Body of pancreas (tissue), 4 donors: ENCODE measurements around the gene SEC14L1. TPM values are rescaled to one million over a fixed set of nuclear protein-coding genes. Genes with fewer than 3 reads are reported as not detected.

Experiments
- ATAC-seq: fragments of 150-250 bp; one replicate; pipeline ENCODE4 v1.9.1; 2016
- DNase-seq, 4 donors: peaks; one replicate each; pipeline ENCODE4 v3.0.0-alpha.2; 2019
- H3K27ac ChIP-seq, 4 donors: fragments of 200-600 bp; sonication (generic); 1 replicate in 3 of 4; 2 replicates in 1 of 4; pipeline versions ENCODE4 v1.5.1 to v1.6.1; 2016 to 2019; ENCODE audit warnings: mild to moderate bottlenecking in 1 of 4, mixed read lengths in 1 of 4, moderate library complexity in 1 of 4
- H3K27me3 ChIP-seq, 2 donors: fragments of 200-600 bp; sonication (generic); one replicate each; pipeline ENCODE4 v1.6.0; 2016; ENCODE audit warnings: mild to moderate bottlenecking in 1 of 2
- H3K36me3 ChIP-seq, 2 donors: fragments of 200-600 bp; sonication (generic); replicated peaks in 1 of 2; 2 replicates each; pipeline ENCODE4 v1.5.1; 2016; ENCODE audit warnings: low read depth in 2 of 2; ENCODE audit not compliant: insufficient read depth in 1 of 2
- H3K4me1 ChIP-seq: fragments of 200-600 bp; sonication (generic); one replicate; pipeline ENCODE4 v1.6.0; 2016
- H3K4me3 ChIP-seq, 2 donors: fragments of 200-600 bp; sonication (generic); 1 replicate in 1 of 2; 2 replicates in 1 of 2; pipeline ENCODE4 v1.5.1; 2016 to 2019
- H3K9me3 ChIP-seq, 3 donors: fragments of 200-600 bp; sonication (generic); 1 replicate in 2 of 3; 2 replicates in 1 of 3; pipeline ENCODE4 v1.5.1; 2016
- POLR2A ChIP-seq, 3 donors: fragments of 450-650 bp; IDR thresholded peaks; one replicate each; pipeline ENCODE4 v1.6.1; 2016; ENCODE audit warnings: antibody characterized with exemption in 3 of 3, mild to moderate bottlenecking in 2 of 3
- WGBS, 2 donors: methylation state at CpG; one replicate each; pipeline ENCODE4 v1.1.5; 2017; 5-methylcytosine and 5-hydroxymethylcytosine counted together
- intact Hi-C: fragments of 100-400 bp; cut with DNase I; formaldehyde crosslinking; loops from one replicate; pipeline ENCODE4 v1.15.1; 2023
- total RNA-seq, 2 donors: library from RNA; depleted of rRNA; stranded (reverse); fragments of >200 nt; gene quantifications; one replicate each; pipeline ENCODE4 v1.1.0, GENCODE V29; 2016
- TF ChIP-seq, protein P1 (sequence below), 7 experiments: fragments of 450-650 bp in 4 of 7; fragments of 200-600 bp in 3 of 7; sonication (generic) in 3 of 7; IDR thresholded peaks; one replicate each; pipeline ENCODE4 v1.5.1; 2016 to 2019; ENCODE audit warnings: antibody characterized with exemption in 7 of 7

SEC14L1 gene
- total RNA-seq, 2 donors from 2014 or later: 22.1 to 36.8 TPM

DNA sequence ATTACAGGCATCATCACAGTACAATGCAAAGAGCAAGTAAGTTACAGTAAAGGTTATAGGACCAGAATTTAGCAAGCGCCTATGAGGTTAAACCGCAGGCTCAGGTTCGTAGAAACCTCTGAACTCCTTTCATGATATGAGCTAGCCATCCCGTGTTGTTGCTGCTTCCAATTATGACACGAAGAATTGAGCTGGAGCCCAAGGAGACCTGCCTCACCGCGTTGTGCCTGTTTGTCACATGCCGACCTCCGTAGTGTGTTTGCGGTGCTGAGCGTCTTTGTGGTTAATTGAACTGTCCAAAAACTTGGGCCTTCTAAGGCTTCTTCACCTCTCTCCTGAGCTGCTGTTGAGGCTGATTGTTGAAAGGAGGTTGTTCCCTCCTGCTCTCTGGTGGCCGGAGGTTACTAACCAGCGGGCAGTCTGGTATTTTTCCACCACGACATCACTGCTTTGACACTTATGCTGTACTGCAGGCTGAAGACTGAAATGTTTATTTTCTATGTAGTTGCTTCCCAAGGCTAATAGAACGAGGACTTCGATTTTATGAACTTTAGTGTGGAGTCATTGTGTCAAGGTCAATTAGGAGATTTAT lies 67.5 kb downstream of the SEC14L1 start:
- Histone ChIP-seq H3K4me3 (no peak overlapping the region), H3K36me3 (peaks cover 0 to 42% of the 10 kb centered on the region in 2 donors), H3K27me3 (no peaks in the 10 kb centered on the region), H3K27ac (peak overlapping the region in 3 of 4 donors; percentile 20 to 59 (median 48)), H3K9me3 (no peaks in the 10 kb centered on the region), H3K4me1 (peaks cover 5% of the 10 kb centered on the region)
- DNase-seq (peak; percentile 41 to 81 (median 78)), ATAC-seq (peak; percentile 77)
- intact Hi-C loops: no loop called here
- WGBS, 2 donors: 46 to 59% methylated on average over 16 of the region's 16 CpGs
- TF ChIP-seq POLR2A (IDR thresholded peaks at IDR 0.05): no peak
- TF ChIP-seq, protein P1, sequence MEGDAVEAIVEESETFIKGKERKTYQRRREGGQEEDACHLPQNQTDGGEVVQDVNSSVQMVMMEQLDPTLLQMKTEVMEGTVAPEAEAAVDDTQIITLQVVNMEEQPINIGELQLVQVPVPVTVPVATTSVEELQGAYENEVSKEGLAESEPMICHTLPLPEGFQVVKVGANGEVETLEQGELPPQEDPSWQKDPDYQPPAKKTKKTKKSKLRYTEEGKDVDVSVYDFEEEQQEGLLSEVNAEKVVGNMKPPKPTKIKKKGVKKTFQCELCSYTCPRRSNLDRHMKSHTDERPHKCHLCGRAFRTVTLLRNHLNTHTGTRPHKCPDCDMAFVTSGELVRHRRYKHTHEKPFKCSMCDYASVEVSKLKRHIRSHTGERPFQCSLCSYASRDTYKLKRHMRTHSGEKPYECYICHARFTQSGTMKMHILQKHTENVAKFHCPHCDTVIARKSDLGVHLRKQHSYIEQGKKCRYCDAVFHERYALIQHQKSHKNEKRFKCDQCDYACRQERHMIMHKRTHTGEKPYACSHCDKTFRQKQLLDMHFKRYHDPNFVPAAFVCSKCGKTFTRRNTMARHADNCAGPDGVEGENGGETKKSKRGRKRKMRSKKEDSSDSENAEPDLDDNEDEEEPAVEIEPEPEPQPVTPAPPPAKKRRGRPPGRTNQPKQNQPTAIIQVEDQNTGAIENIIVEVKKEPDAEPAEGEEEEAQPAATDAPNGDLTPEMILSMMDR (IDR thresholded peaks at IDR 0.05): peak in 6 of 7 experiments; percentile 8 to 73 (median 54)

- H3K4me3 ChIP-seq: no peak overlapping the region
- DNase-seq (no peak), ATAC-seq (no peak)
- intact Hi-C loops: no loop called here
- H3K4me1 ChIP-seq: peaks cover 5% of the 10 kb centered on the region
- H3K27ac ChIP-seq: peak overlapping the region; percentile 7 to 59 (median 34)
- no peaks in the 10 kb centered on the region for H3K27me3 ChIP-seq
- H3K9me3 ChIP-seq: no peaks in the 10 kb centered on the region
- TF ChIP-seq, protein P1 (IDR thresholded peaks at IDR 0.05): no peak
- TF ChIP-seq POLR2A (IDR thresholded peaks at IDR 0.05): no peak
- WGBS, 2 donors: 74% methylated on average over 3 of the region's 3 CpGs
- H3K36me3 ChIP-seq: peaks cover 0 to 45% of the 10 kb centered on the region in 2 donors
Measured at GRCh38 chr17:77208856-77209255, 68.1 kb downstream of the SEC14L1 start.

GRCh38 chr17:77209330-77209748 lies 68.6 kb downstream of the SEC14L1 start:
- 75 to 82% methylated on average over 11 to 13 of the region's 13 CpGs for WGBS, 2 donors
- intact Hi-C loops: no loop called here
- no peak for ATAC-seq
- Histone ChIP-seq H3K36me3 (peaks cover 0 to 47% of the 10 kb centered on the region in 2 donors), H3K27me3 (no peaks in the 10 kb centered on the region), H3K4me3 (no peak overlapping the region), H3K4me1 (peaks cover 5% of the 10 kb centered on the region), H3K27ac (peak overlapping the region; percentile 7 to 59 (median 34)), H3K9me3 (no peaks in the 10 kb centered on the region)
- DNase-seq: no peak
- TF ChIP-seq POLR2A (IDR thresholded peaks at IDR 0.05): no peak
- TF ChIP-seq, protein P1 (IDR thresholded peaks at IDR 0.05): no peak

- intact Hi-C loops: no loop called here
- H3K27me3 ChIP-seq: no peaks in the 10 kb centered on the region
- no peak overlapping the region for H3K4me3 ChIP-seq
- TF ChIP-seq, protein P1 (IDR thresholded peaks at IDR 0.05): no peak
- TF ChIP-seq POLR2A (IDR thresholded peaks at IDR 0.05): no peak
- WGBS, 2 donors: 80 to 97% methylated on average over 3 to 7 of the region's 7 CpGs
- H3K9me3 ChIP-seq: no peaks in the 10 kb centered on the region
- DNase-seq: no peak
- H3K4me1 ChIP-seq: peaks cover 5% of the 10 kb centered on the region
- no peak overlapping the region for H3K27ac ChIP-seq
- ATAC-seq: no peak
- H3K36me3 ChIP-seq: peaks cover 0 to 44% of the 10 kb centered on the region in 2 donors
Measured at GRCh38 chr17:77210331-77210730, 69.6 kb downstream of the SEC14L1 start.
